ENCODE measurements around the gene SLC35E2B.
A peak's percentile ranks its signal among the peaks of the same experiment; 100 is the strongest.
"Not testable (repeated sequence)": the region's sequence is repeated elsewhere in the genome, so short reads cannot be mapped to it uniquely, and the experiment has no call there.

SLC35E2B gene

GRCh38 chr1:1670866-1671265, 21.7 kb downstream of the SLC35E2B start:
- TF ChIP-seq GATA1 (IDR thresholded peaks at IDR 0.05; ENCODE audit: low read depth, low read length) (no peak), POLR2A (IDR thresholded peaks at IDR 0.05; ENCODE audit: low read length) (no peak)
- DNase-seq, result no peak

GRCh38 chr1:1669468-1670440, 22.8 kb downstream of the SLC35E2B start:
- TF ChIP-seq GATA1 (IDR thresholded peaks at IDR 0.05; ENCODE audit: low read depth, low read length) (no peak), POLR2A (IDR thresholded peaks at IDR 0.05; ENCODE audit: low read length) (no peak)
- no peak for DNase-seq

GRCh38 chr1:1666526-1666925, 26.1 kb downstream of the SLC35E2B start:
- TF ChIP-seq GATA1 (IDR thresholded peaks at IDR 0.05; ENCODE audit: low read depth, low read length) (no peak), POLR2A (IDR thresholded peaks at IDR 0.05; ENCODE audit: low read length) (no peak)

GRCh38 chr1:1665815-1666251, 26.8 kb downstream of the SLC35E2B start:
- peak; percentile 44 to 60 for DNase-seq
- TF ChIP-seq GATA1 (IDR thresholded peaks at IDR 0.05; ENCODE audit: low read depth, low read length) (no peak), POLR2A (IDR thresholded peaks at IDR 0.05; ENCODE audit: low read length) (no peak)

More at GRCh38 chr1:1666526-1666925, 26.1 kb downstream of the SLC35E2B start:
- DNase-seq, result no peak

GRCh38 chr1:1664941-1665814, 27.4 kb downstream of the SLC35E2B start:
- no peak for DNase-seq
- TF ChIP-seq GATA1 (IDR thresholded peaks at IDR 0.05; ENCODE audit: low read depth, low read length) (no peak), POLR2A (IDR thresholded peaks at IDR 0.05; ENCODE audit: low read length) (no peak)

GRCh38 chr1:1664318-1664717, 28.3 kb downstream of the SLC35E2B start:
- DNase-seq, result not testable (repeated sequence)

- not testable (repeated sequence) for DNase-seq
Observed at GRCh38 chr1:1662830-1663560, 29.6 kb downstream of the SLC35E2B start.

GRCh38 chr1:1662392-1662791, 30.2 kb downstream of the SLC35E2B start:
- not testable (repeated sequence) for DNase-seq

- TF ChIP-seq POLR2A (IDR thresholded peaks at IDR 0.05; ENCODE audit: low read length), result peak; percentile 39
- DNase-seq, result peak; percentile 98
Observed at GRCh38 chr1:1658583-1659549, 33.7 kb downstream of the SLC35E2B start, which contains the start of gene CDK11B. Gene CDK11B, minus strand, starts transcription at chr1:1659004. Its CDS starts 1,519 bp downstream, at chr1:1657485.

GRCh38 chr1:1648265-1648664, 44.3 kb downstream of the SLC35E2B start:
- not testable (repeated sequence) for DNase-seq

GRCh38 chr1:1647567-1648241, 44.9 kb downstream of the SLC35E2B start:
- DNase-seq, result peak; percentile 93 to 95

GRCh38 chr1:1646326-1646725, 46.3 kb downstream of the SLC35E2B start:
- DNase-seq, result not testable (repeated sequence)

GRCh38 chr1:1640711-1641461, 51.7 kb downstream of the SLC35E2B start:
- not testable (repeated sequence) for DNase-seq

GRCh38 chr1:1640081-1640480, 52.5 kb downstream of the SLC35E2B start:
- not testable (repeated sequence) for DNase-seq

GRCh38 chr1:1639368-1639767, 53.2 kb downstream of the SLC35E2B start:
- DNase-seq, result not testable (repeated sequence)

GRCh38 chr1:1638528-1638927, 54.1 kb downstream of the SLC35E2B start:
- DNase-seq, result not testable (repeated sequence)

GRCh38 chr1:1637479-1637875, 55.1 kb downstream of the SLC35E2B start:
- DNase-seq, result not testable (repeated sequence)

All from erythroblast (primary cell).